NCI-H1694 (cell line): ENCODE results near the gene PTPN1.
A peak's percentile ranks its signal among the peaks of the same experiment; 100 is the strongest.
"Not testable (repeated sequence)": the region's sequence is repeated elsewhere in the genome, so short reads cannot be mapped to it uniquely, and the experiment has no call there.

Source experiments
- DNase-seq: peaks from one replicate; lab custom pipeline; 2025; lab: John Stamatoyannopoulos, UW

PTPN1 gene

DNA sequence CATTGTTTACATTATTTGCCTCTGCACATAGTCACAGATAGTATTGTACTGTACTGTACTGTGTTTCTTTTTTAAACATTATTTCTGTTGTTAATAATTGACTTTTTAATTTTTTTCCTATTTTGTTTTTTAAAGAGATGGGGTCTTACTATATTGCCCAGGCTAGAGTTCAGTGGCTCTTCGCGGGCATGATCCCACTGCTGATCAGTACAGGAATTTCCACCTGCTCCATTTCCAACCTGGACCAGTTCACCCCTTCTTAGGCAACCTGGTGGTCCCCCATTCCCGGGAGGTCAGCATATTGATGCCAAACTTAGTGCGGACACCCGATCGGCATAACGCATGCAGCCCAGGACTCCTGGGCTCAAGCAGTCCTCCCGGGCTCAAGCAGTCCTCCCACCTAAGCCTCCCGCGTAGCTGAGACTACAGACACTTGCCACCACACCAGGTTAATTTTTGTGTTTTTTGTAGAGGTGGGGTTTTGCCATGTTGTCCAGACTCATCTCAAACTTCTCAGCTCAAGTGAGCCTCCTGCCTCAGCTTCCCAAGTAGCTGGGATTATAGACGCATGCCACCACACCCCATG, 47.5 kb downstream of the PTPN1 start:
- DNase-seq: no peak

GRCh38 chr20:50558483-50558925, 48.3 kb downstream of the PTPN1 start:
- no peak for DNase-seq

- DNase-seq: no peak
These were observed 49.0 kb downstream of the PTPN1 start for GRCh38 chr20:50559149-50559548.

DNA sequence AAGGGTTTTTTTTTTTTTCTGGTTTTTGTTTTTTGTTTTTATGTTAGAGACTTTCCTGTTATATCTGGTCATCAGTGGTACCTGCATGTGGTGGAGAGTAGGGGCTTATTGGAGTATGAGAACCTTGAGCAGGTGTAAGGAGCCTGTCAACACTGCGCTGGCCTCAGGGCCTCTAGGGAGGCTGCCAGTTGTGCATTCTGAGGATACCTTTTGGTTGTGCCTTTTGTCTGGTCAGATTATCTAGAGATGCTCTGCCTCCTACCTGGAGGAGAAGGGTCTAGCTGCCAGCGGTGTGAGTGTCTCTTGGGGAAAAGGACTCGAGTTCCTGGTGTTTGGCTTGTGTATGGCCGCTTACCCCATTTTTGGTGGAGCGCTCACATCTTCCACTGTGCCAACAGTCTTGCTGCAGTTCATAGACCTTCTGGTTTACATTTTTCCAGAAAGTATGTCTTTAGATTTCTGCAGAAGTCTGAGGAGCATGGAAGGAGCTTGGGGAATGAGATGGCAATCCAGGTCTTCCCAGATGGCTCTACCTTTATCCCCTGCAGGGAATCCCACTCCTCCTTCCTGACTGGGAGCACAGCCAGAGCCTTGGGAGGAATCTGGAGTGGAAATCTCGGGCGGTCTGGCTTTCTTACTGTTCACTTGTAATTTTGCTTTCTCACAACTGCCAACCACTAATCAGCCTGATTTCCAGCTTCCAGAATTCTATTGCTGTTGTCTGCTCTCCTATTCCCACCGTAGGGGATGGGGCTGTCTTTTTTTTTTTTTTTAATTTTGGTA, 49.9 kb downstream of the PTPN1 start:
- DNase-seq: no peak

- no peak for DNase-seq
These were observed 50.7 kb downstream of the PTPN1 start for GRCh38 chr20:50560867-50561266.

DNA sequence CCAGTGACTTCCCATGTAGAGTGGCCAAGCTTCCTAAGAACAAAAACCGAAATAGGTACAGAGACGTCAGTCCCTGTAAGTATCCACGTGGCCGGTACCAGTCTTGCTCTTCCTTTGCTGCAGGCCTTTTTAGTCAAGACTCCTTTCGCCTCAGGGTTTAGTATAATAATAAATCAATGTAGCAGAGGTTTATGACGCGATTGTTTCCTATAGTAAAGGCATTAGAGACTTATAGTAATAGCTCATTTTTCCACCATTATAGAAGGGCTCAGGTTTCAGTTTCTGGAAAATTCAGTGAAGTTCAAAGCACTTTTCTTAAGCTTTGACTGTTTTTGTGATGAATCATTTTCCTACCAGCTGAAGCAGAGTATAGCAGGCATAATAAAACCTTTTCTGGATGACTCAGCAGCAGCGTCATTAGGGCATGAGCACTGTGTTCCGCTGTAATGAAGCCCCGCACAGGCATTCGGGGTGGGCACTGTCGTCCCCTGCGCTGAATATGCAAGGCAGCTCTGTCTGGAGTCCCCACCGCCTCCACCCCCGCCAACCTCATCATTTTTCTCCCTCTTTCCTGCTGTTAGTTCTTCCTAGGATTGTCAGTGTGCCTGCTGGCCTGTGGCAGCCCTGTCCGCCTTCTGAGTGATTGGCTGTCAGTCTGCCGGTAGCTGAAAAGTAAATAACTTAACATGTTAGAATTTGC, 51.3 kb downstream of the PTPN1 start:
- no peak for DNase-seq

GRCh38 chr20:50562262-50562701, 52.1 kb downstream of the PTPN1 start:
- no peak for DNase-seq

- DNase-seq: no peak
These were observed 53.2 kb downstream of the PTPN1 start for GRCh38 chr20:50563133-50563944.

GRCh38 chr20:50565383-50565782, 55.2 kb downstream of the PTPN1 start:
- no peak for DNase-seq

- DNase-seq: no peak
These were observed 55.7 kb downstream of the PTPN1 start for GRCh38 chr20:50565871-50566270.

GRCh38 chr20:50567860-50568548, 57.8 kb downstream of the PTPN1 start:
- DNase-seq: no peak

DNA sequence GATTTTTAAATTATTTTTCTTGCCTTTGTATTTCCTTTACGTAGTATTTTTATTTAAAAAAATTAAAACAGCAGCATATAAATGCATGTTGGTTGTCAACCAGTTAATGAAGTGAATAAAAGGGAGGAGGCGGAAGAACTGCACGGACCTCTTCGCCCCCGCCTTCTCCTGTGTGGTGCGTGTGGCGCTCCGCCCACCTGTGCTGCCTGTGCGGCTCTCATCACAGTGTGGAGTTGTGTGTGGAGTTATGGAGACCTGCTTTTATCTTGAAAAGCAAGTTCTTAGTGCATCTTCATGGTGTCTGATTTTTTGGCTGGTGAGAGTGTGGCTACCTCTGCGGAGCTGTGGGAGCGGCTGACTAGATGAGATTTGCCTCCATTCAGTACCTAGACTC, 58.4 kb downstream of the PTPN1 start:
- DNase-seq: no peak

DNA sequence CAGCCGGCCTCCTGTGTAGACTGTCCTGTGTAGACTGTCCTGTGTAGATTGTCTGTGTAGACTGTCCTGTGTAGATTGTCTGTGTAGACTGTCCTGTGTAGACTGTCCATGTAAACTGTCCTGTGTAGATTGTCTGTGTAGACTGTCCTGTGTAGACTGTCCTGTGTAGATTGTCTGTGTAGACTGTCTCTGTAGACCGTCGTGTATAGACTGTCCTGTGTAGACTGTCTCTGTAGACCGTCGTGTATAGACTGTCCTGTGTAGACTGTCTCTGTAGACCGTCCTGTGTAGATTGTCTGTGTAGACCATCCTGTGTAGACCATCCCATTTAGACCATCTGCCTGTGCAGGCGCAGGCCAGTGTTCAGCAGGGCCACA, 59.3 kb downstream of the PTPN1 start:
- DNase-seq: not testable (repeated sequence)

DNA sequence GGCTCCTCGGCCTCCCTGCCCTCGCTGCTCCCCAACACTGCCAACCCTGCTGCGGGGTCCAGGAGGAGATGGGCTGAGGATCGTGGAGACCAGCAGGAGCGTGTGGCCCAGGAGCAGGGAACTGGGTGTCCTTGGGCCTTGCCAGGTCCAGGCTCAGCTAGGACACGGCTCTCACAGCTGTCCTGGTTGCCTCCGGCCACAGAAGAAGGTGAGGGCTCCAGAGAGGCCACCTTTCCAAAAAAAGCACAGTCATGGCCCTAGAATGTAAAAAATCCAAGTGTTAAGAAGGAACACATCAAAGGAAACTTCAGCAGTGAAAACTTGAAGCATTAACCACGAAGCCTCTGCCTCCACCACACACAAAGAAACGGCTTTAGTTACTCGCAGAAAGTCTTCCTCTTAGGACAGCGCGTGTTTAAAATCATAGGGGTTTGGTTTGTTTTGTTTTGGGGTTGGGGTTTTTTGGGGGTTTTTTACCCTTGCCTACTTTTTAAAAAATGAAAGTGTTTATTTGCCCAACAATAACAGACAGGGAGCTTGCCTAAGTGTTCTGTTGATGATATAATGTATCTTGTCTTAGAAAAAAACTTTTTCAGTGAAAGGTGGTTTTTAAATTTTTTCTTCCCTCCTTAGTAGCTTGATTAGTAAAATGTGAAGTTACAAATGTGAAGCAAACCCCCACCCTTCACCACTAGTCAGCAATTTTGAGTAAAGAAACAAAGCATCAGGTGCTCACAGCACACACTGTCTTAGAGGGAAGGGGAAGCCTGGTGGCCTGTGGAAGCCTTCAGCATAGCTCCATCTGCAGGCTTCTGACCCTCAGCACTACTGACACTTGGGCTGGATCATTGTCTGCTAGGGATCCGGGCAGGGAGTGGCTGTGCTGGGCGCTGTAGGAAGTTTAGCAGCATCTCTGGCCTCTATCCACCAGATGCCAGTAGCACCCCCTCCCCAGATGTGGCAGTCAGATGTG, 60.0 kb downstream of the PTPN1 start:
- no peak for DNase-seq

GRCh38 chr20:50571466-50571865, 61.3 kb downstream of the PTPN1 start:
- no peak for DNase-seq

GRCh38 chr20:50572938-50573777, 63.0 kb downstream of the PTPN1 start:
- DNase-seq: peak; percentile 84

GRCh38 chr20:50574108-50574507, 63.9 kb downstream of the PTPN1 start:
- DNase-seq: no peak

- DNase-seq: no peak
These were observed 64.4 kb downstream of the PTPN1 start for GRCh38 chr20:50574586-50574985.
